Activated naive CD4-positive, alpha-beta T cell treated with anti-CD3 and anti-CD28 coated beads, Interleukin-2, amount 50 U/mL, for 24 hours (primary cell): ENCODE results near the gene SCT.
A peak's percentile ranks its signal among the peaks of the same experiment; 100 is the strongest.

Experiments used
- H3K27ac Mint-ChIP-seq: one replicate; pipeline ENCODE4 v1.8.0; 2021; ENCODE audit warnings: mild to moderate bottlenecking, mixed read lengths
- H3K27me3 Mint-ChIP-seq: one replicate; pipeline ENCODE4 v1.8.0; 2021; ENCODE audit warnings: mixed read lengths
- H3K36me3 Mint-ChIP-seq: one replicate; pipeline ENCODE4 v1.8.0; 2021; ENCODE audit warnings: mixed read lengths
- H3K4me1 Mint-ChIP-seq: one replicate; pipeline ENCODE4 v1.8.0; 2021; ENCODE audit warnings: mixed read lengths
- H3K4me3 Mint-ChIP-seq: one replicate; pipeline ENCODE4 v1.8.0; 2021; ENCODE audit warnings: mild to moderate bottlenecking, mixed read lengths
- H3K9me3 Mint-ChIP-seq: one replicate; pipeline ENCODE4 v1.8.0; 2021; ENCODE audit warnings: mixed read lengths

SCT gene

GRCh38 chr11:610146-610801 is 16.7 kb downstream of the SCT start:
- H3K9me3 Mint-ChIP-seq: no peaks in the 10 kb centered on the region
- H3K27me3 Mint-ChIP-seq: no peaks in the 10 kb centered on the region
- peak overlapping the region; percentile 31 for H3K27ac Mint-ChIP-seq
- no peak overlapping the region for H3K4me3 Mint-ChIP-seq
- no peaks in the 10 kb centered on the region for H3K36me3 Mint-ChIP-seq
- H3K4me1 Mint-ChIP-seq: peaks cover 12% of the 10 kb centered on the region

- H3K4me1 Mint-ChIP-seq: peaks cover 10% of the 10 kb centered on the region
- no peak overlapping the region for H3K27ac Mint-ChIP-seq
- H3K9me3 Mint-ChIP-seq: no peaks in the 10 kb centered on the region
- H3K27me3 Mint-ChIP-seq: no peaks in the 10 kb centered on the region
- H3K4me3 Mint-ChIP-seq: no peak overlapping the region
- H3K36me3 Mint-ChIP-seq: peaks cover 3% of the 10 kb centered on the region
These were observed 17.6 kb downstream of the SCT start for GRCh38 chr11:609341-609811.

- H3K27ac Mint-ChIP-seq: no peak overlapping the region
- H3K4me1 Mint-ChIP-seq: peaks cover 6% of the 10 kb centered on the region
- H3K36me3 Mint-ChIP-seq: peaks cover 6% of the 10 kb centered on the region
- no peak overlapping the region for H3K4me3 Mint-ChIP-seq
- H3K9me3 Mint-ChIP-seq: no peaks in the 10 kb centered on the region
- no peaks in the 10 kb centered on the region for H3K27me3 Mint-ChIP-seq
These were observed 18.2 kb downstream of the SCT start for GRCh38 chr11:608791-609251.

- Mint-ChIP-seq H3K9me3 (no peaks in the 10 kb centered on the region), H3K4me1 (peaks cover 6% of the 10 kb centered on the region), H3K27me3 (no peaks in the 10 kb centered on the region), H3K4me3 (no peak overlapping the region), H3K27ac (no peak overlapping the region), H3K36me3 (peaks cover 6% of the 10 kb centered on the region)
These were observed 18.9 kb downstream of the SCT start for GRCh38 chr11:607971-608659.

GRCh38 chr11:607020-607780 is 19.8 kb downstream of the SCT start:
- H3K27me3 Mint-ChIP-seq: no peaks in the 10 kb centered on the region
- peak overlapping the region; percentile 23 for H3K27ac Mint-ChIP-seq
- H3K4me1 Mint-ChIP-seq: peaks cover 2% of the 10 kb centered on the region
- H3K36me3 Mint-ChIP-seq: peaks cover 6% of the 10 kb centered on the region
- H3K9me3 Mint-ChIP-seq: no peaks in the 10 kb centered on the region
- no peak overlapping the region for H3K4me3 Mint-ChIP-seq

GRCh38 chr11:606245-606644 is 20.7 kb downstream of the SCT start:
- Mint-ChIP-seq H3K4me1 (no peaks in the 10 kb centered on the region), H3K4me3 (no peak overlapping the region), H3K27ac (no peak overlapping the region), H3K27me3 (no peaks in the 10 kb centered on the region), H3K36me3 (peaks cover 6% of the 10 kb centered on the region), H3K9me3 (no peaks in the 10 kb centered on the region)

GRCh38 chr11:605286-606129 is 21.5 kb downstream of the SCT start:
- H3K4me1 Mint-ChIP-seq: no peaks in the 10 kb centered on the region
- H3K27me3 Mint-ChIP-seq: no peaks in the 10 kb centered on the region
- H3K4me3 Mint-ChIP-seq: no peak overlapping the region
- no peak overlapping the region for H3K27ac Mint-ChIP-seq
- no peaks in the 10 kb centered on the region for H3K9me3 Mint-ChIP-seq
- H3K36me3 Mint-ChIP-seq: peaks cover 6% of the 10 kb centered on the region

- H3K9me3 Mint-ChIP-seq: no peaks in the 10 kb centered on the region
- H3K36me3 Mint-ChIP-seq: peaks cover 6% of the 10 kb centered on the region
- H3K4me1 Mint-ChIP-seq: no peaks in the 10 kb centered on the region
- no peak overlapping the region for H3K4me3 Mint-ChIP-seq
- H3K27ac Mint-ChIP-seq: no peak overlapping the region
- no peaks in the 10 kb centered on the region for H3K27me3 Mint-ChIP-seq
These were observed 23.8 kb downstream of the SCT start for GRCh38 chr11:603154-603553.

GRCh38 chr11:601573-602245 is 25.3 kb downstream of the SCT start:
- Mint-ChIP-seq H3K4me1 (no peaks in the 10 kb centered on the region), H3K9me3 (no peaks in the 10 kb centered on the region), H3K27ac (no peak overlapping the region), H3K4me3 (no peak overlapping the region), H3K36me3 (peaks cover 8% of the 10 kb centered on the region), H3K27me3 (no peaks in the 10 kb centered on the region)

- no peak overlapping the region for H3K27ac Mint-ChIP-seq
These were observed 28.8 kb downstream of the SCT start for GRCh38 chr11:598005-598680.

GRCh38 chr11:597166-597725 is 29.7 kb downstream of the SCT start:
- Mint-ChIP-seq H3K27ac (no peak overlapping the region), H3K4me1 (no peaks in the 10 kb centered on the region), H3K36me3 (peaks cover 8% of the 10 kb centered on the region)

More at GRCh38 chr11:598005-598680, 28.8 kb downstream of the SCT start:
- no peaks in the 10 kb centered on the region for H3K4me1 Mint-ChIP-seq
- H3K27me3 Mint-ChIP-seq: no peaks in the 10 kb centered on the region
- no peak overlapping the region for H3K4me3 Mint-ChIP-seq
- H3K9me3 Mint-ChIP-seq: no peaks in the 10 kb centered on the region
- H3K36me3 Mint-ChIP-seq: peaks cover 5% of the 10 kb centered on the region

GRCh38 chr11:596374-596773 is 30.6 kb downstream of the SCT start:
- Mint-ChIP-seq H3K4me1 (no peaks in the 10 kb centered on the region), H3K27me3 (no peaks in the 10 kb centered on the region), H3K4me3 (no peak overlapping the region), H3K36me3 (peaks cover 10% of the 10 kb centered on the region), H3K9me3 (no peaks in the 10 kb centered on the region), H3K27ac (no peak overlapping the region)

More at GRCh38 chr11:597166-597725, 29.7 kb downstream of the SCT start:
- H3K4me3 Mint-ChIP-seq: no peak overlapping the region
- H3K9me3 Mint-ChIP-seq: no peaks in the 10 kb centered on the region
- no peaks in the 10 kb centered on the region for H3K27me3 Mint-ChIP-seq

- no peaks in the 10 kb centered on the region for H3K27me3 Mint-ChIP-seq
- H3K9me3 Mint-ChIP-seq: no peaks in the 10 kb centered on the region
- peaks cover 12% of the 10 kb centered on the region for H3K36me3 Mint-ChIP-seq
- H3K4me1 Mint-ChIP-seq: no peaks in the 10 kb centered on the region
- H3K4me3 Mint-ChIP-seq: no peak overlapping the region
- no peak overlapping the region for H3K27ac Mint-ChIP-seq
These were observed 31.6 kb downstream of the SCT start for GRCh38 chr11:595400-595799.

- no peaks in the 10 kb centered on the region for H3K9me3 Mint-ChIP-seq
- no peak overlapping the region for H3K27ac Mint-ChIP-seq
- no peak overlapping the region for H3K4me3 Mint-ChIP-seq
- H3K27me3 Mint-ChIP-seq: no peaks in the 10 kb centered on the region
- peaks cover 16% of the 10 kb centered on the region for H3K36me3 Mint-ChIP-seq
- peaks cover 11% of the 10 kb centered on the region for H3K4me1 Mint-ChIP-seq
These were observed 33.6 kb downstream of the SCT start for GRCh38 chr11:593347-593746.
